ENCODE measurements around the gene SEC14L1.
A peak's percentile ranks its signal among the peaks of the same experiment; 100 is the strongest.
"Not testable (repeated sequence)": the region's sequence is repeated elsewhere in the genome, so short reads cannot be mapped to it uniquely, and the experiment has no call there.

SEC14L1 gene

DNA sequence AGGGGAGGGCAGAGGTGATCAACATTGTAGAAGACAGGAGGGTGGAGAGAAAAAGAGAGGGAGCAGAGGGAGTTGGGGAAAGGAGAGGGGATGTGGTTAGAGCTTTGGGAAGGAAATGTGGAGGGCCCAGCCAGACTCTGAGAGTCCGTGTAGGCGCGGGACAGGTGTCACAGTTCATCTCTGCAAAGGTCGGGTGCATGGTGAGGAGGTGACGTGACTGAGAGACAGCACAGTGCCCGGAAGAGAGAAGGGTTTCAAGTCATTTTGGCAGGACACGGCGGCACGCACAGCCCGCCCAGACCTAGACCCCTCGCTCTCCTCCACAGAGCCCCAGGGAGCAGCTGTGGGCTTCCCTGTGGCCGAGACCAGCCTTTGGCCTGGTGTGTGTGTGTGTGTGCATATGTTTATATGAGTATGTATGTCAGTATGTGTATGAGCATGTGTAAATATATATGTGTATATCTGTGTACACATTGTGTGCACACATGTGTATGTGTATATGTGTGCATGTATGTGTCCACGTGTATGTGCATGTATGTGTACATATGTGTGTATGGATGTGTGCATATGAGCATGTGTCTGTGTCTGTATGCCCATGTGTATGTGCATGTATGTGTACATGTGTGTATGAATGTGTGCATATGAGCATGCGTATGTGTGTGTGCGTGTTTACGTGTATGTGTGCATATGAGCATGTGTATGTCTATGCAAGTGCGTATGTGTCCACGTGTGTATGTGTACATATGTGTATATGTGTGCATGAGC is 104.6 kb downstream of the SEC14L1 start:
- no peak for DNase-seq

DNA sequence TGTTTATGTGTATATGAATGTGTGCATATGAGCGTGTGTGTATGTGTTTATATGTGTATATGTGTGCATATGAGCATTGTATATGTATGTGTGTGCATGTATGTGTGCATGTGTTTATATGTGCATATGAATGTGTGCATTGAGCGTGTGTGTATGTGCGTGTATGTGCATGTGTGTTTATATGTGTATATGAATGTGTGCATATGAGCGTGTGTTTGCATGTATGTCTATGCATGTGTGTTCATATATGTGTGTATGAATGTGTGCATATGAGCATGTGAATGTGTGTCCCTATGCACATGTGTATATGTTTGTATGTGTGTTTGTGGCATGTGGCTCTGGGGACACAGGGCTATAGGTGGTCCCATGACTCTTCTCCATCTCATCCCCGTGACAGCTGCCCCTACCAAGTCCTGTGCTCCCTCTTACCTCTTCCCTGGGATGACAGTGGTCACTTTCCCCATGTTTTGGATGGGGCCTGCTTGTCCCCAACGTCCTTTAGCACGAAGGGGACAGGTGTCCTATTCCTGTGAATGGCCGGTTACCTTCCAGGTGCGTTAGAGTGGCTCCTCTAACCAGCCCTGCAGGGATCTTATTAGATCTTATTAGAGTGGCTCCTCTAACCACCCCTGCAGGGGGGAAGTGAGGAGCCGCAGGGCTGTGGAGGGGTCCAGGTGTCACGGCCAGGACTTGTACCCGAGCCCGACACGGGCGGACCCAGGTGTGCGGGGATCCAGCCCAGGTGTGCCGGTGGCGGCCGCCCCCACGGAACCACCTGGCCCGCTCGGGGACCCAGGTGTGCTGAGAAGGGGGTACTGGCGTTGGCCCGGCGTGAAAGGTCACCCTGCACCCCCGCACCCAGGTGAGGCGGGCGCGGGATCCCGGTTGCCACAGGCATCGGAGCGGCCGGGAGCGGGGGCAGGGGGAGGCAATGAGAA is 105.6 kb downstream of the SEC14L1 start:
- DNase-seq: peak; percentile 38

GRCh38 chr17:77247048-77247541 is 106.3 kb downstream of the SEC14L1 start:
- peak; percentile 91 for DNase-seq

- no peak for DNase-seq
These were observed 106.8 kb downstream of the SEC14L1 start for GRCh38 chr17:77247609-77248008.

DNA sequence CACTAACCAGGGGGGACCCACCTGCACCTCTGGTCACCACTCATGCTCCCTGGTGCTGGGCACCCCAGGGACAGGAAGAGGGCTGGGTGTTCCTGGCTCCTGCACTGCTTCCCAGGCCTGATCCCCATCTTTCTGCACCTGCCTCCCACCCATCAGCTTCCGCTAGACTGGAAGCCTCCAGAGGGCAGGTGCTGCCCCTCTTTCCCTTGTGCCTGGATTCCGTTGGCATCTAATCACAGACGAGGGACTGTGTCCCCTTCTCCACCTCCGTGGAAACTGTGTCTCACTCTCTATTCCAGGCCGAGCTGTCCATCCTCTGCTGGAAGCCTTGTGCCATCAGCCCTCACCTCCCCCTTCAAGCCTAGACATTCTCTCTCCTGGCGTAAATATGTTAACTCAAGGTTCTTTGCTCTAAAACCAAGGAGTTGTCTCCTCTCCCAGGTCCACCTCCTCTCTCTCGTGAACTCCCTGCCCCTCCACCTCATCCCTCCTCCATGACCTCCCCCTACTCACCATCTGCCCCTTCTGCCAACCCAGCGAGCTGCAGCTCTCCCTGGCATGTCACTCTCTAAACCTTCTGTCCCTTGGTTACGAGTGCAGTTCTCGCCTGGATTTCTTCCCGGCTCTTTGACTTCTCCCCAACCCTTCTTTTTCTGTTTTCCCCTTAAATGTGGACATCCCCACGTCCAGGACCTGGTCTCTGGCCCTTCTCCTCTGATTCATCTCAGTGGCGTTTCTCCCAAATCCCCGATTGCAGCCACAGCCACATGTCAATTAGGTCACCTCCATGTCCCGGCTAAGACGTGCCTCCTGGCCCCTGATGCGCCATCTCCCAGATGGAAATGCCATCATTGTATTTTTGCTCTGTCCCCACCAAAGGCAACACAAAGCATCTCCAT is 107.7 kb downstream of the SEC14L1 start:
- DNase-seq: no peak

- no peak for DNase-seq
These were observed 110.9 kb downstream of the SEC14L1 start for GRCh38 chr17:77251622-77252183.

DNA sequence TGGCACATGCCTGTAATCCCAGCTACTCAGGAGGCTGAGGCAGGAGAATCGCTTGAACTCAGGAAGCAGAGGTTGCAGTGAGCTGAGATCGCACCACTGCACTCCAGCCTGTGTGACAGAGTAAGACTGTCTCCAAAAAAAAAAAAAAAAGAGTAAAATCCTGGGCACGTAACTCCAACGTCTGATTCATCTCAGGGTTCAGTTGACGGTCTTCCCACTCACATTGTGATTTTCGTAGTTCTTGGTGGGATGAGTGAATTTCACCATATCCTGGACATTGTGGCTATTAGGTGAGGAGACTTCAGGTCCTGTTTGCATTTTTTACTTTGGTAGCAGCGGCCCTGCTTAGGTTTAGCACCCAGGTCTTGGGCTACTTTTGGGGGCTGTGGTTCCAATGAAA is 111.5 kb downstream of the SEC14L1 start:
- DNase-seq: not testable (repeated sequence)

GRCh38 chr17:77253611-77254051 is 112.9 kb downstream of the SEC14L1 start:
- no peak for DNase-seq

GRCh38 chr17:77254951-77255825 is 114.4 kb downstream of the SEC14L1 start:
- DNase-seq: no peak

DNA sequence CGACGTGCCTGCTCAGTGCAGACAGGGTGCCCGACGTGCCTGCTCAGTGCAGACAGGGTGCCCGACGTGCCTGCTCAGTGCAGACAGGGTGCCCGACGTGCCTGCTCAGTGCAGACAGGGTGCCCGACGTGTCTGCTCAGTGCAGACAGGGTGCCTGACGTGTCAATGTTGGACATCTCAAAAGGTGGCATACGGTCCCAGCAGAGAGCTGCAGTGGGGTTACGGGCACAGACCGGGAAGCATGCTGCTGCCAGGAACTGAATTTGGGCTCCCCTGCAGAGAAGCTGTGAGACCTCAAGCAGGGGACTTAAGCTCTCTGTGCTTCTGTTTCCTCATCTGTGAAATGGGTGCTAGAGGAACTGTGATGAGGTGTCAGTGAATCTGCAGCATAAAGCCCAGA is 115.2 kb downstream of the SEC14L1 start:
- not testable (repeated sequence) for DNase-seq

GRCh38 chr17:77256710-77257109 is 115.9 kb downstream of the SEC14L1 start:
- DNase-seq: no peak

DNA sequence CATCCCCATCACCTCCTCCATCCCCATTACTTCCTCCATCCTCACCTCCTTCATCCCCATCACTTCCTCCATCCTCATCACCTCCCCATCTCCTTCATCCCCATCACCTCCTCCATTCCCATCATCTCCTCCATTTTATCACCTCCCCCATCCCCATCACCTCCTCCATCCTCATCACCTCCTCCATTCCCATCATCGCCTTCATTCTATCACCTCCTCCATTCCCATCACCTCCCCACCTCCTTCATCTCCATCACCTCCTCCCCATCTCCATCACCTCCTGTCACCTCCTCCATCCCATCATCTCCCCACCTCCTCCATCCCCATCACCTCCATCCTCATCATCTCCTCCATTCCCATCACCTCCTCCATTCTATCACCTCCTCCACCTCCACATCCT is 116.4 kb downstream of the SEC14L1 start:
- no peak for DNase-seq

- DNase-seq: no peak
These were observed 117.1 kb downstream of the SEC14L1 start for GRCh38 chr17:77257596-77258458.

DNA sequence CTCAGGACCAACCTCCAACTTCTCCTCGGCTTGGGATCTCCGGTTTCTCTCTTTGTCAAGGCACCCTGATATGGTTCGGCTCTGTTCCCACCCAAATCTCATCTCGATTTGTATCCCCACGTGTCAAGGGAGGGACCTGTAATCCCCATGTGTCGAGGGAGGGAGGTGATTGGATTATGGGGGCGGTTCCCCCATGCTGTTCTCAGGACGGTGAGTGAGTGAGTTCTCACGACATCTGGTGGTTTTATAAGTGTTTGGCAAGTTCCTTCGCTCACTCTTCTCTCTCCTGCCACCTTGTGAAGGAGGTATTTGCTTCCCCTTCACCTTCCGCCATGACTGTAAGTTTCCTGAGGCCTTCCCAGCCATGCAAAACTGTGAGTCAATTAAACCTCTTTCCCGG is 117.9 kb downstream of the SEC14L1 start:
- DNase-seq: no peak

DNA sequence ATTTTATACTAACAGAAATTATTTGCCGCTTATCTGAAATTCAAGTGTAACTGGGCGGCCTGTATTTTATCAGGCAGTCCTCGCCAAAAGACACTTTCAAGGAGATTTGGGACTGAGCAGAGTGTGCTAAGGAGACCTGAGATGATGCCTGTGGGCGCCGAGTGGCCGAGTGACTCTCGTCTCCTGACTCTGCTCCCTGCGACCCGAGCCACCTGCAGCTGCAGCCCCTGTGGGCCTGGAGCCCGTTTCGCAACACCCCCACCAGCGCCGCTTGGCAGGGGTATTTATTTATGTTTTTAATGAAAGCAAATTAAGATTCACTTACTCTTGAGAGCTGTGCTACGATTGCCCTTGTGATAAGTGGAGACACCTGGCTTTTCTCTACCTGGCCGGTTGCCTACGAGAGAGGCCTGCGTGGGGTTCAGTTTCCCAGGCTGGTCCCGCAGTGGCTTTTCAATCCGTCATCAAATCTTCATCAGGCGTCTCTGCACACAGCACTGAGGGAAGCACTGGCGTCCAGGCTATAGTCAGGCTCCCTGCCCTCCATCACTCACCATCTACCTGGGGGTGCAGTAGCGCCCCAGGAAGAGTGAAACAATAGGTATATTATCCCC is 124.0 kb downstream of the SEC14L1 start:
- no peak for DNase-seq

- DNase-seq: no peak
These were observed 125.4 kb downstream of the SEC14L1 start for GRCh38 chr17:77266213-77266612.
